GM12874 (cell line): ENCODE measurements around the gene CYTH4.

Experiments used
- CTCF ChIP-seq: IDR thresholded peaks from 2 replicates; pipeline ENCODE4 v1.5.1; 2011; ENCODE audit warnings: low read depth, mild to moderate bottlenecking, control low read depth, low read length, moderate library complexity; ENCODE audit not compliant: insufficient read depth

Gene CYTH4

GRCh38 chr22:37351232-37351631 lies 68.9 kb downstream of the CYTH4 start:
- TF ChIP-seq CTCF, result no peak

GRCh38 chr22:37352481-37352880 lies 70.2 kb downstream of the CYTH4 start:
- no peak for TF ChIP-seq CTCF

GRCh38 chr22:37353839-37354238 lies 71.5 kb downstream of the CYTH4 start:
- no peak for TF ChIP-seq CTCF

- no peak for TF ChIP-seq CTCF
Observed at GRCh38 chr22:37354261-37354660, 72.0 kb downstream of the CYTH4 start.

- no peak for TF ChIP-seq CTCF
Observed at GRCh38 chr22:37354670-37355069, 72.4 kb downstream of the CYTH4 start.

- no peak for TF ChIP-seq CTCF
Observed at GRCh38 chr22:37355174-37355573, 72.9 kb downstream of the CYTH4 start.

GRCh38 chr22:37356922-37357321 lies 74.6 kb downstream of the CYTH4 start:
- no peak for TF ChIP-seq CTCF
